K562 (cell line): Measurements from ENCODE around the gene POF1B. TPM values are rescaled to one million over a fixed set of nuclear protein-coding genes. Genes with fewer than 3 reads are reported as not detected.

Experiments
- ATAC-seq: fragments of 200-7000 bp; cut with Tn5 transposase; 3 replicates; pipeline ENCODE4 v1.9.1; 2020; ENCODE audit warnings: moderate library complexity
- BruUV-seq: library from RNA; stranded (reverse); fragments of 400-500 nt; replicated peaks from 2 replicates; lab custom pipeline; 2021; lab: Mats Ljungman, UMichigan
- CTCF ChIA-PET: fragments of 300-600 bp; formaldehyde crosslinking; extraction: SDS; loops from one replicate; lab custom pipeline; 2021; ENCODE audit warnings: low intra/inter-chr PET ratio; lab: Yijun Ruan, JAX
- POLR2A ChIA-PET: fragments of 300-600, 350-650 bp; sonication (Branson Sonifier 250); formaldehyde crosslinking; extraction: SDS; loops from one replicate; lab custom pipeline; 2021; ENCODE audit warnings: antibody characterized with exemption, inconsistent platforms; lab: Yijun Ruan, JAX
- DNase-seq, 4 experiments: peaks; one replicate each; pipeline versions ENCODE4 v3.0.0 to v3.0.0-alpha.2; 2011 to 2018; ENCODE audit warnings: low spot score in 3 of 4, mixed read lengths in 3 of 4; ENCODE audit errors: extremely low read depth in 1 of 4
- FAIRE-seq: peaks from 2 replicates; lab custom pipeline; 2011; peaks lifted over from hg19 to GRCh38; lab: Jason Lieb, UNC
- H2AFZ ChIP-seq: 2 replicates; pipeline ENCODE4 v1.6.0; 2011; ENCODE audit warnings: low read depth, low read length, control low read depth, inconsistent platforms
- H3K27ac ChIP-seq: fragments of 200-600 bp; 3 replicates; pipeline ENCODE4 v1.8.0; 2011; ENCODE audit warnings: low read depth, mild to moderate bottlenecking, control low read depth, inconsistent platforms, low read length, moderate library complexity, mixed read lengths; ENCODE audit errors: extremely low read depth
- H3K27me3 ChIP-seq, 2 experiments: fragments of 300-600 bp in 1 of 2; 2 replicates in 1 of 2; 3 replicates in 1 of 2; pipeline versions ENCODE4 v1.6.0 to v1.8.0; 2011; ENCODE audit warnings: inconsistent platforms in 2 of 2, low read length in 2 of 2, mild to moderate bottlenecking in 1 of 2, mixed read lengths in 1 of 2, moderate library complexity in 1 of 2; ENCODE audit not compliant: control insufficient read depth in 2 of 2, insufficient read depth in 2 of 2
- H3K36me3 ChIP-seq: fragments of 300-600 bp; 3 replicates; pipeline ENCODE4 v1.8.0; 2011; ENCODE audit warnings: mild to moderate bottlenecking, low read length, inconsistent platforms; ENCODE audit not compliant: control insufficient read depth, insufficient read depth
- H3K4me1 ChIP-seq, 2 experiments: fragments of 200-600 bp in 1 of 2; replicated peaks in 1 of 2; 2 replicates in 1 of 2; 3 replicates in 1 of 2; pipeline versions ENCODE4 v1.5.1 to v1.8.0; 2011; ENCODE audit warnings: inconsistent platforms in 2 of 2, low read length in 2 of 2, mild to moderate bottlenecking in 1 of 2, mixed read lengths in 1 of 2, moderate library complexity in 1 of 2; ENCODE audit not compliant: control insufficient read depth in 2 of 2, insufficient read depth in 2 of 2
- H3K4me2 ChIP-seq: 2 replicates; pipeline ENCODE4 v1.6.1; 2011; ENCODE audit warnings: low read length, control low read depth, inconsistent platforms, mixed read lengths; ENCODE audit not compliant: insufficient read depth
- H3K4me3 ChIP-seq: fragments of 200-600 bp; sonication (generic), shearing (Covaris generic); 2 replicates; pipeline ENCODE4 v1.5.1; 2016; ENCODE audit warnings: control low read depth, inconsistent platforms
- H3K79me2 ChIP-seq: fragments of 200-600 bp; 3 replicates; pipeline ENCODE4 v1.8.0; 2011; ENCODE audit warnings: low read length, inconsistent platforms; ENCODE audit not compliant: control insufficient read depth, insufficient read depth
- H3K9ac ChIP-seq, 2 experiments: 2 replicates each; pipeline versions ENCODE4 v1.6.0 to v1.6.1; 2011; ENCODE audit warnings: low read depth in 2 of 2, low read length in 2 of 2, control low read depth in 1 of 2, inconsistent platforms in 1 of 2, mild to moderate bottlenecking in 1 of 2, mixed read lengths in 1 of 2; ENCODE audit not compliant: insufficient read depth in 1 of 2
- H3K9me1 ChIP-seq: one replicate; pipeline ENCODE4 v1.6.0; 2011; ENCODE audit warnings: inconsistent platforms, mild to moderate bottlenecking, low read length, moderate library complexity; ENCODE audit not compliant: control insufficient read depth, insufficient read depth
- H3K9me3 ChIP-seq: replicated peaks from 2 replicates; pipeline ENCODE4 v1.5.1; 2011; ENCODE audit warnings: low read depth, low read length, inconsistent platforms; ENCODE audit not compliant: control insufficient read depth, insufficient read depth
- H4K20me1 ChIP-seq: replicated peaks from 2 replicates; pipeline ENCODE4 v1.6.1; 2011; ENCODE audit warnings: low read length, inconsistent platforms, mixed read lengths; ENCODE audit not compliant: control insufficient read depth, insufficient read depth
- BCOR ChIP-seq: fragments of 450-650 bp; IDR thresholded peaks from 2 replicates; pipeline ENCODE4 v1.6.1; 2016
- ILF3 ChIP-seq: fragments of 450-650 bp; IDR thresholded peaks from 2 replicates; pipeline ENCODE4 v1.6.1; 2018; ENCODE audit warnings: antibody characterized with exemption, mild to moderate bottlenecking, moderate library complexity, borderline replicate concordance
- KLF13 ChIP-seq: fragments of 450-650 bp; IDR thresholded peaks from 2 replicates; pipeline ENCODE4 v1.6.1; 2016; ENCODE audit warnings: missing genetic modification characterization, low read depth, mild to moderate bottlenecking, missing compliant biosample characterization, moderate library complexity, borderline replicate concordance
- PCBP1 ChIP-seq: fragments of 200-400 bp; formaldehyde crosslinking; IDR thresholded peaks from 2 replicates; pipeline ENCODE4 v1.6.1; 2018; ENCODE audit warnings: mild to moderate bottlenecking, low read depth, low read length; ENCODE audit not compliant: poor library complexity, severe bottlenecking
- VEZF1 ChIP-seq: fragments of 200-800 bp; sonication (Bioruptor generic); IDR thresholded peaks from 2 replicates; pipeline ENCODE4 v1.6.1; 2017; ENCODE audit warnings: missing genetic modification characterization, missing compliant biosample characterization
- ZNF24 ChIP-seq: fragments of 450-650 bp; IDR thresholded peaks from 2 replicates; pipeline ENCODE4 v1.6.1; 2016
- WGBS: fragments of 100-300 bp; shearing (Covaris generic); methylation state at CpG from one replicate; pipeline ENCODE4 v1.1.6; 2016; ENCODE audit warnings: low coverage, mixed read lengths; ENCODE audit not compliant: insufficient coverage; ENCODE audit errors: missing lambda C conversion rate; 5-methylcytosine and 5-hydroxymethylcytosine counted together
- in situ Hi-C: fragments of 300-500 bp; cut with MboI; formaldehyde crosslinking; loops from 4 replicates; pipeline ENCODE4 v1.15.0; 2018; ENCODE audit warnings: inconsistent platforms, mixed read lengths
- intact Hi-C: fragments of 100-400 bp; cut with micrococcal nuclease; formaldehyde crosslinking; loops from 2 replicates; pipeline ENCODE4 v1.14.2; 2022
- polyA plus RNA-seq, 8 experiments: library from polyadenylated mRNA; depleted of rRNA in 4 of 8; stranded (reverse) in 5 of 8; unstranded in 3 of 8; fragments of >200 nt; fragmentation: Nextera tagmentation in 2 of 8; fragmentation: Illumina TruSeq in 1 of 8; extraction: Ambion mirVana in 2 of 8; extraction: Trizol in 1 of 8; gene quantifications; 2 replicates each; pipeline versions ENCODE4 v1.2.1 to v1.2.3, GENCODE V29; 2011 to 2014; ENCODE audit warnings: inconsistent platforms in 1 of 8, missing spikeins in 1 of 8
- total RNA-seq, 7 experiments: library from RNA; depleted of rRNA in 6 of 7; stranded (reverse); fragments of >200 nt in 6 of 7; fragmentation: Illumina TruSeq in 2 of 7; extraction: Trizol in 2 of 7; gene quantifications; 2 replicates each; pipeline versions ENCODE4 v1.2.1 to v1.2.3, GENCODE V29; 2011 to 2021; ENCODE audit warnings: low replicate concordance in 1 of 7
- TF ChIP-seq, protein P1 (sequence below): sonication (generic); formaldehyde crosslinking; IDR thresholded peaks from 2 replicates; pipeline ENCODE4 v1.8.0; 2022; ENCODE audit warnings: missing genetic modification reagents, mild to moderate bottlenecking, moderate library complexity, borderline replicate concordance

POF1B gene
- total and polyA plus RNA-seq, 9 of the 15 experiments (the other 6 are each of a cell fraction or from before 2014, with no cell fraction given), result 0.03 to 0.57 (median 0.07) TPM; not detected in 1

- TF ChIP-seq ZNF24, result no peak
- TF ChIP-seq ILF3, result no peak
- no peak for TF ChIP-seq KLF13
- no peak for TF ChIP-seq VEZF1 (CRISPR knock-in tag)
- TF ChIP-seq PCBP1, result no peak
- TF ChIP-seq, protein P1, sequence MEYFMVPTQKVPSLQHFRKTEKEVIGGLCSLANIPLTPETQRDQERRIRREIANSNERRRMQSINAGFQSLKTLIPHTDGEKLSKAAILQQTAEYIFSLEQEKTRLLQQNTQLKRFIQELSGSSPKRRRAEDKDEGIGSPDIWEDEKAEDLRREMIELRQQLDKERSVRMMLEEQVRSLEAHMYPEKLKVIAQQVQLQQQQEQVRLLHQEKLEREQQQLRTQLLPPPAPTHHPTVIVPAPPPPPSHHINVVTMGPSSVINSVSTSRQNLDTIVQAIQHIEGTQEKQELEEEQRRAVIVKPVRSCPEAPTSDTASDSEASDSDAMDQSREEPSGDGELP, result no peak
- TF ChIP-seq BCOR, result no peak
- BruUV-seq, result no TSS peak
- ChIA-PET POLR2A (no interaction called here), CTCF (no interaction called here)
- no peak overlapping the region for H3K4me2 ChIP-seq
- WGBS, result 0% methylated on average over 2 of the region's 2 CpGs
- no peaks in the 10 kb centered on the region for H3K4me1 ChIP-seq
- no peak overlapping the region for H2AFZ ChIP-seq
- no peaks in the 10 kb centered on the region for H3K79me2 ChIP-seq
- no peaks in the 10 kb centered on the region for H3K36me3 ChIP-seq
- in situ Hi-C loops, result no loop called here
- DNase-seq (no peak), FAIRE-seq (no peak), ATAC-seq (no peak)
- no peak overlapping the region for H3K9ac ChIP-seq
- intact Hi-C loops, result no loop called here
- H3K27me3 ChIP-seq, result no peaks in the 10 kb centered on the region
- no peaks in the 10 kb centered on the region for H4K20me1 ChIP-seq
- H3K27ac ChIP-seq, result no peak overlapping the region
- H3K4me3 ChIP-seq, result no peak overlapping the region
- no peaks in the 10 kb centered on the region for H3K9me3 ChIP-seq
- no peaks in the 10 kb centered on the region for H3K9me1 ChIP-seq
Observed at GRCh38 chrX:85327060-85327333, 52.5 kb downstream of the POF1B start.
